Measurements from ENCODE around the gene TLK1. TPM values are rescaled to one million over a fixed set of nuclear protein-coding genes. Genes with fewer than 3 reads are reported as not detected.

The TLK1 gene
- polyA plus RNA-seq (ENCODE audit: insufficient read length in 4 of 4), result 10 to 100 TPM; 40.0 to 65.2 (median 51.4) TPM

GRCh38 chr2:171160119-171160955, at the start of gene TLK1:
TLK1 (minus strand) TSS chr2:171160893; CDS start chr2:171160428, 465 bp downstream.
- DNase-seq (ENCODE audit: low read depth in 4 of 4, low spot score in 3 of 4), result peak; percentile 39 to 61 (median 48)

- DNase-seq (ENCODE audit: low read depth in 4 of 4, low spot score in 3 of 4), result no peak
These were observed 49.6 kb upstream of the TLK1 start for GRCh38 chr2:171210216-171210863.

GRCh38 chr2:171208657-171209056, 48.0 kb upstream of the TLK1 start:
- DNase-seq (ENCODE audit: low read depth in 4 of 4, low spot score in 3 of 4), result no peak

GRCh38 chr2:171206422-171207115, 45.9 kb upstream of the TLK1 start:
- no peak for DNase-seq (ENCODE audit: low read depth in 4 of 4, low spot score in 3 of 4)

- no peak for DNase-seq (ENCODE audit: low read depth in 4 of 4, low spot score in 3 of 4)
These were observed 44.9 kb upstream of the TLK1 start for GRCh38 chr2:171205551-171205950.

GRCh38 chr2:171201767-171202166, 41.1 kb upstream of the TLK1 start:
- no peak for DNase-seq (ENCODE audit: low read depth in 4 of 4, low spot score in 3 of 4)

- DNase-seq (ENCODE audit: low read depth in 4 of 4, low spot score in 3 of 4), result no peak
These were observed 40.6 kb upstream of the TLK1 start for GRCh38 chr2:171201271-171201670.

- DNase-seq (ENCODE audit: low read depth in 4 of 4, low spot score in 3 of 4), result no peak
These were observed 39.8 kb upstream of the TLK1 start for GRCh38 chr2:171200469-171200868.

- no peak for DNase-seq (ENCODE audit: low read depth in 4 of 4, low spot score in 3 of 4)
These were observed 30.3 kb upstream of the TLK1 start for GRCh38 chr2:171191021-171191420.

- no peak for DNase-seq (ENCODE audit: low read depth in 4 of 4, low spot score in 3 of 4)
These were observed 27.1 kb upstream of the TLK1 start for GRCh38 chr2:171187819-171188218.

GRCh38 chr2:171187177-171187576, 26.5 kb upstream of the TLK1 start:
- DNase-seq (ENCODE audit: low read depth in 4 of 4, low spot score in 3 of 4), result no peak

- DNase-seq (ENCODE audit: low read depth in 4 of 4, low spot score in 3 of 4), result no peak
These were observed 25.2 kb upstream of the TLK1 start for GRCh38 chr2:171185941-171186340.

- no peak for DNase-seq (ENCODE audit: low read depth in 4 of 4, low spot score in 3 of 4)
These were observed 24.6 kb upstream of the TLK1 start for GRCh38 chr2:171185165-171185818.

GRCh38 chr2:171181064-171182049, 20.7 kb upstream of the TLK1 start:
- DNase-seq (ENCODE audit: low read depth in 4 of 4, low spot score in 3 of 4), result no peak

- DNase-seq (ENCODE audit: low read depth in 4 of 4, low spot score in 3 of 4), result no peak
These were observed 19.7 kb upstream of the TLK1 start for GRCh38 chr2:171180229-171180930.

GRCh38 chr2:171178993-171179392, 18.3 kb upstream of the TLK1 start:
- no peak for DNase-seq (ENCODE audit: low read depth in 4 of 4, low spot score in 3 of 4)

GRCh38 chr2:171176516-171176915, 15.8 kb upstream of the TLK1 start:
- no peak for DNase-seq (ENCODE audit: low read depth in 4 of 4, low spot score in 3 of 4)

GRCh38 chr2:171174075-171174474, 13.4 kb upstream of the TLK1 start:
- DNase-seq (ENCODE audit: low read depth in 4 of 4, low spot score in 3 of 4), result no peak

- no peak for DNase-seq (ENCODE audit: low read depth in 4 of 4, low spot score in 3 of 4)
These were observed 12.4 kb upstream of the TLK1 start for GRCh38 chr2:171173087-171173486.
